Ishikawa (cell line): ENCODE measurements around the gene PIWIL1.

Experiments used
- CEBPB ChIP-seq: IDR thresholded peaks from 2 replicates; pipeline ENCODE4 v1.6.1; 2012
- CREB1 ChIP-seq: IDR thresholded peaks from 2 replicates; pipeline ENCODE4 v1.6.1; 2012; ENCODE audit warnings: low read depth
- EGR1 ChIP-seq: IDR thresholded peaks from 2 replicates; pipeline ENCODE4 v1.6.1; 2012
- EP300 ChIP-seq: IDR thresholded peaks from 2 replicates; pipeline ENCODE4 v1.6.1; 2012; ENCODE audit warnings: borderline replicate concordance
- FOXM1 ChIP-seq: IDR thresholded peaks from 2 replicates; pipeline ENCODE4 v1.6.1; 2012; ENCODE audit warnings: low read depth, borderline replicate concordance
- MAX ChIP-seq: IDR thresholded peaks from 2 replicates; pipeline ENCODE4 v1.6.1; 2012
- NFIC ChIP-seq: IDR thresholded peaks from 2 replicates; pipeline ENCODE4 v1.6.1; 2012
- RAD21 ChIP-seq: IDR thresholded peaks from 2 replicates; pipeline ENCODE4 v1.6.1; 2012; ENCODE audit warnings: low read depth
- REST ChIP-seq: IDR thresholded peaks from 2 replicates; pipeline ENCODE4 v1.6.1; 2012; ENCODE audit warnings: low read depth, mild to moderate bottlenecking
- TAF1 ChIP-seq: IDR thresholded peaks from 2 replicates; pipeline ENCODE4 v1.6.1; 2012; ENCODE audit warnings: low read depth, mild to moderate bottlenecking
- TCF12 ChIP-seq: IDR thresholded peaks from 2 replicates; pipeline ENCODE4 v1.6.1; 2012; ENCODE audit warnings: low read depth
- TEAD4 ChIP-seq: IDR thresholded peaks from 2 replicates; pipeline ENCODE4 v1.6.1; 2012
- USF1 ChIP-seq: IDR thresholded peaks from 2 replicates; pipeline ENCODE4 v1.6.1; 2012
- YY1 ChIP-seq: IDR thresholded peaks from 2 replicates; pipeline ENCODE4 v1.6.1; 2012; ENCODE audit warnings: low read depth
- ZBTB7A ChIP-seq: IDR thresholded peaks from 2 replicates; pipeline ENCODE4 v1.6.1; 2012; ENCODE audit warnings: low read depth

PIWIL1 gene

GRCh38 chr12:130344529-130344928 lies 6.8 kb downstream of the PIWIL1 start:
- TF ChIP-seq NFIC, result no peak
- no peak for TF ChIP-seq CREB1
- TF ChIP-seq FOXM1, result no peak
- TF ChIP-seq TCF12, result no peak
- TF ChIP-seq RAD21, result no peak
- no peak for TF ChIP-seq YY1
- TF ChIP-seq REST, result no peak
- TF ChIP-seq EP300, result no peak
- TF ChIP-seq MAX, result no peak

DNA sequence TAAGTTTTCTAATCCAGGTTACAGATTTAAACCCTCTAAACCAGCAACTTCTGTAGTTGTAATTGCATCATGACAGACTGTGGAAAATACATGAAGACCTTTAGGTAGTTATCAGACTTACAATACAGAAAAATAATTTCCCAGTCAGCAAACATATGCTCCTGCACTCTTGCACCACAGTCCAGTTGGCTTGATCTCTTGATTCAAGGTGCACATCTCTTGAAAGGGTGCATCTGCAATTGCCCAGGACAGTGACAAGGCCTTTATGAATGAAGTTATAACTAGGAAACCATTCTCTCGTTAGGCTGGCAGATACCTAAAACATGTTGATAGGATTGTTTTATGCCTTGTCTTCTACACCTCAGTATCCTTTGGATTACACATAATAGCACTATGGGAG lies 7.6 kb downstream of the PIWIL1 start:
- TF ChIP-seq CEBPB (no peak), NFIC (no peak), CREB1 (no peak), TEAD4 (no peak), REST (no peak), TAF1 (no peak), FOXM1 (no peak)

DNA sequence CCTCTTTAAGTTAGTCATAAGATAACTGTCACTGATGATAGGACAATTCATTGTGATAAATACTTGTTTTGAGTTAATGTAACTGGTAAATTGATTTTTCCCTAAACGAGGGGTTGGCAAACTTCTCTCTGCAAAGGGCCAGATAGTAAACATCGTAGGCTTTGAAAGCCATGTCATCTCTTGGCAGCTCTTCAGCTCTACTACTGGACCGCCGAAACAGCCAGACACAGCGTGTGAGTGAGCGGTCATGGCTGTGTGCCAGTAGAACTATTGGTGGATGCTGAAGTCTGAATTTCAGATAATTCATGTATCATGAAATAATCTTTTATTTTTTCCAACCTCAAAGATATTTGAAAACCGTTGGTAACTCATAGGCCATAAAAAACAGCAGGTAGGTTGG lies 9.9 kb downstream of the PIWIL1 start:
- TF ChIP-seq CEBPB (no peak), RAD21 (no peak), EP300 (no peak), USF1 (no peak), MAX (no peak), FOXM1 (no peak), ZBTB7A (no peak), TEAD4 (no peak), NFIC (no peak), CREB1 (no peak), TCF12 (no peak), YY1 (no peak), REST (no peak), TAF1 (no peak), EGR1 (no peak)

DNA sequence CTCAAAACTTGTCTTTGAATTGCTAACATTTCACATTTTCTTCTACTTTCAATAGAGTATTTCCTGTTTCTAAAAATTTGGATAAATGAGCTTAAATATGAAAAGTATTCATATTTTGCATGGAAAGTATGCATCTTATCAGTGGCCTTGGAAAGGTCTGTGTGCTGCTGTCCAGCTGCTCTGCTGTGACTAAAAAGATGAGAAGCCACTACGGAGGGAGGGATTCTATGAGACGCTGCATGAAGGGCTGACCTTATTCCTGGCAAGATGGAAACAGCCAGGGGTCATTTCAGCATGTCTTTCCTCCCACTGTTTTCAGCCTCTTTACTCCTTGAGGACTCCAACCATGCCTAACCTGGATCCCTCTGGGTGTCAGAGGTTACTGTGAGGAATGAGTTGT lies 13.0 kb downstream of the PIWIL1 start:
- no peak for TF ChIP-seq RAD21
- no peak for TF ChIP-seq TEAD4
- TF ChIP-seq TAF1, result no peak
- TF ChIP-seq EP300, result no peak
- no peak for TF ChIP-seq NFIC
- TF ChIP-seq YY1, result no peak
- TF ChIP-seq ZBTB7A, result no peak
- TF ChIP-seq MAX, result no peak
- no peak for TF ChIP-seq CREB1
- TF ChIP-seq REST, result no peak
- TF ChIP-seq CEBPB, result no peak
- TF ChIP-seq USF1, result no peak
- no peak for TF ChIP-seq EGR1
- no peak for TF ChIP-seq FOXM1
- no peak for TF ChIP-seq TCF12
